Stimulated activated CD8-positive, alpha-beta memory T cell treated with anti-CD3 and anti-CD28 coated beads, Interleukin-12 subunit alpha, Interleukin-12 subunit beta, amount 100 ng/mL, for 4 hours (primary cell): ENCODE data around the gene GINS1.
"Not testable (repeated sequence)": the region's sequence is repeated elsewhere in the genome, so short reads cannot be mapped to it uniquely, and the experiment has no call there.

Source experiments
- DNase-seq: peaks from one replicate; pipeline ENCODE4 v3.0.0-alpha.2; 2020; ENCODE audit warnings: low read depth

The GINS1 gene

DNA sequence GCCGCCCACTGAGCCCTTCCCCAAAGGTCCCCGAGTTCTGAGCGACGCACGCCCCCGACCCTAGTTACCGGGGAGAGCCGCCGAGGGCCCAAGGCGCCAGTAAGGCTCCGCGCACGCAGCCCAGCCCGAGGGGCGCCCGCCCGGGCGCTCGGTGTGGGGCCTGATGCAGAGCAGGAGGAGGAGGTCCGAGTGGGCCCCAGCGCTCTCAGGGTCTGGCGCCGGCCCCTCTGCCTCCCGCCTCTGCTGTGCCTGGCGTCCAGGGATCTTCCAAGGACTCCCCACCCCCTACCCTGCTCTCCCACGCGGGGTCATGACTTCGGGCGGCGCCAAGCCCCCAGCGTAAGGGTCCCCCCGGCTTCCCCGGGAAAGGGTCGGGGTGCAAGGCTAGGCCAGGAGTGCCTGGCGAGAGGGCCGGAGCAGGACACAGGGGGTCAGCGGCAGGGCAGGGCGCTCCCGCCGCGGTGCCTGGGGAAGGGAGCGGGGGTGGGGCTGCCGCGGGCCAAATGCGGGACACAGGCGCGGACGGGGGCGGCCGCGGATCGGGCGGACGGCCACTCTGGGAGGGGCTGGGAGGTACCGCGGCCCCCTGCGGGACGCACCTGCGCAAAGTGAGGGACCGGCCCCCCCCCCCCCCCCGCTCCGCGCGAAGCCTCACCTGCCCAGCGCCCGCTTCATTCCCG lies 17.5 kb upstream of the GINS1 start:
- peak; percentile 8 for DNase-seq

- peak; percentile 92 for DNase-seq
Measured at GRCh38 chr20:25390538-25391528, 16.6 kb upstream of the GINS1 start, which contains the start of gene ABHD12. Gene ABHD12, minus strand, starts transcription at chr20:25390835. Its CDS starts 132 bp downstream, at chr20:25390703.

- DNase-seq = no peak
Measured at GRCh38 chr20:25394276-25394675, 13.2 kb upstream of the GINS1 start.

- DNase-seq = no peak
Measured at GRCh38 chr20:25394996-25395395, 12.5 kb upstream of the GINS1 start.

GRCh38 chr20:25397096-25397495 lies 10.4 kb upstream of the GINS1 start:
- DNase-seq = no peak

- no peak for DNase-seq
Measured at GRCh38 chr20:25397821-25398220, 9.7 kb upstream of the GINS1 start.

DNA sequence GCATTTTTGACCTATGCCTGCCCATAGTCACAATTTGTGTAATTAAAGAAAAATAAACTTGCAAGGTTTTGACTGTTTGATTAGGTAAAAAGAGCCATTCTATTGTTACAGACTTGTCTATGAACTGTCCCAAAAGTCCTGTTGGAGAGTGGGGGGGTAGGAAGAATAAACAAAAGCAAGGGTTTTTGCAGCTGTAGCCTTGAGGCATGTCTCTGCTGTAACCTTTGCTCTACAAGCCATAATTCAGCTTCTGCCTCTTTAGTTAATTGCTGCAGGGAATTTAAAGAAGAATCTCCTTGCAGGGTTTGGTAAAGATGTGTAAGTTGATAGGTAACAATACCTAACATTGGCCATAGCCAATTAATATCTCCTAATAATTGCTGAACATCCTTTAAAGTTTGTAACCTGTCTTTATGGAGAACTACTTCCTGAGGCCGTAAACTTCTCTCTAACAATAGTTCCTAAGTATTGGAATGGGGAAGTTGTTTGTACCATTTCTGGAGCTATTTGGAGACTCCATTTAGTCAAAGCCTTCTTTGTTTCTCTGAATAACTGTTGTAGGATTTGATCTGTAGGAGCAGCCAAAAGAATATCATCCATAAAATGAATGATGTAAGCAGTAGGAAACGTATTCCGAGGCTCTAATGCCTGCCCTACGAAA lies 9.0 kb upstream of the GINS1 start:
- no peak for DNase-seq

DNA sequence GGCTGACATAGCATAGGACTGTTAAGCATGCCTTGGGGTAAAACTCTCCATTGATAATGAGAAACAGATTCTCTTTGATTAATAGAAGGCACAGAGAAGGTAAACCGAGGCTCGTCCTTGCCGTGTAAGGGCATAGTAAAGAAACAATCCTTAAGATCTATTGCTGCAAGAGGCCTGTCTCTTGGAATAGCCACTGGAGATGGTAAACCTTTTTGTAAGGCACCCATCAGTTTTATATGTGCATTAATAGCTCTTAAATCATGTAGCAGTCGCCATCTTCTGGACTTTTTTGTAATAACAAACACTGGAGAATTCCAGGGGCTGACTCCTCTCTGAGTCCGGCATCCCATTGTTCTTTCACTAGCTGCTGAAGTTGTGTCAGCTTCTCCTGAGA lies 8.4 kb upstream of the GINS1 start:
- no peak for DNase-seq

GRCh38 chr20:25400291-25400732 lies 7.2 kb upstream of the GINS1 start:
- not testable (repeated sequence) for DNase-seq

- no peak for DNase-seq
Measured at GRCh38 chr20:25402583-25402982, 4.9 kb upstream of the GINS1 start.

- no peak for DNase-seq
Measured at GRCh38 chr20:25408170-25408547, 686 bp downstream of the GINS1 start.

GRCh38 chr20:25408890-25409289 lies 1.4 kb downstream of the GINS1 start:
- DNase-seq = no peak

DNA sequence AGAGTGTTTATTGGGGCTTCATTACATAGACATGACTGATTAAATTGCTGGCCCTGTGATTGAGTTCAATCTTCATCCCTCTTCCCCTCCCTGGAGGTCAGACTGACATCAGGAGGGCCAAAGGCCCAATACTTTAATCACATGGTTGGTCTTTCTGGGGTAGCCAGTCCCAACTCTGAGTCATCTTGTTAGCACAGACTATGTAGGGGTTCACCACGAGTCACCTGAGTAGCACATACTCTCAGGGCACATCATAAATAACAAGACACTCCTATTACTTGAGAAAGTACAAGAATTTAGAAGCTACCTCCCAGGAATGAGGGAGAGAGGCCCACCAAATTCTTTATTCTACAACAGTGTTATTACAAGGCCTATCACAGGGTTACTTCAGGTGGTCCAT lies 11.3 kb downstream of the GINS1 start:
- DNase-seq = no peak

- no peak for DNase-seq
Measured at GRCh38 chr20:25421102-25421501, 13.6 kb downstream of the GINS1 start.

DNA sequence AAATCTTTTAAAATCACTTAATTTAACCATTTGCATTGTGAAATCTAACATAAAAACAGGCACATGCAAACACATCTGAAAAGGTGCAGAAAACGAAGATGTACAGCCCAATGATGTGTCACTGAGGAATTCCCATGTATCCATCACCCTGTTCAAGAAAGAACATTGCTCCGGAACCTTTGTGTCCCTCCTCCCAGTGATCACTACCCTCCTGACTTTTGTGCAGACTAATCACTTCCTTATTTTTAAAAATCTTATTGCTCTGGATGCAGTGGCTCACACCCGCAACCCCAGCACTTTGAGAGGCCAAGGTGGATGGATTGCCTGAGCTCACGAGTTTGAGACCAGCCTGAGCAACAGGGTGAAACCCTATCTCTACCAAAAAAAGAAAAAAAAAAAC lies 14.6 kb downstream of the GINS1 start:
- DNase-seq = no peak

GRCh38 chr20:25424536-25424935 lies 17.1 kb downstream of the GINS1 start:
- DNase-seq = no peak

DNA sequence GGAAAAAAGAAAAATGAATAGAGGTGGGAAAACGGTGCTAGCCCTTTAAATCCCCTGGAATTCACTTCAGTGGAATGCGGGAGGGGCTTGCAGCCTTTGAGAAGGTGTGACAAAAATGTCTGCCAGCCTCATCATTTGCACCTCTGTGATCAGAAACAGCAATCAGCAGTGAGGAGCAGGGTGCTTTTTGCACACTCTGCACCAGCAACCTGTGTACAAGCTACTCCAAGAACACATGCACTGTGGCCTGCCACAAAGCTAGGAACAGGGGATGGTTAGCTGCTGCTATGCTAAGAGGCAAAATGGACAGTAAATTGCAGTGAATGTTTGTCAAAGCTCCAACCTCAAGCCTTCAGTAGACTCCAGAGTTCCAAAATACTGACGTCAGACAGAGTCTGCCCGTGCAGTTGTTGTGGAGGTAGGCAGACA lies 29.7 kb downstream of the GINS1 start:
- DNase-seq = no peak

DNA sequence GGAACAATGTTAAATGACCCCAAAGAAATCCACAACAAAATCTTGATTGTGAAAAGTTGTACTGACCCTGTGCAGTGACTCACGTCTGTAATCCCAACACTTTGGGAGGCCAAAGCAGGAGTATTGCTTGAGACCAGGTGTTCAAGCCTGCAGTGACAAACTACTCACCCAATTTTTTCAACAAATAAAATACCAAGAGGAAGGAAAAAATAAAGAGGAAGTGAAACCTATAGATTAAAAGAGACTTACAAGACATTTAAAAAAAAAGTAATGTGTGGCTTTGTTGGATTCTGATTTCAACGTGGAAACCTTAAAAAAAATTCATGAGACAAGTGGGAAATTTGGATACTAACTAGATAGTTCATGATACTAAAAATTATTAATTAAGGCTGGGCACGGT lies 31.9 kb downstream of the GINS1 start:
- DNase-seq = no peak

GRCh38 chr20:25444556-25444955 lies 37.1 kb downstream of the GINS1 start:
- DNase-seq = no peak

DNA sequence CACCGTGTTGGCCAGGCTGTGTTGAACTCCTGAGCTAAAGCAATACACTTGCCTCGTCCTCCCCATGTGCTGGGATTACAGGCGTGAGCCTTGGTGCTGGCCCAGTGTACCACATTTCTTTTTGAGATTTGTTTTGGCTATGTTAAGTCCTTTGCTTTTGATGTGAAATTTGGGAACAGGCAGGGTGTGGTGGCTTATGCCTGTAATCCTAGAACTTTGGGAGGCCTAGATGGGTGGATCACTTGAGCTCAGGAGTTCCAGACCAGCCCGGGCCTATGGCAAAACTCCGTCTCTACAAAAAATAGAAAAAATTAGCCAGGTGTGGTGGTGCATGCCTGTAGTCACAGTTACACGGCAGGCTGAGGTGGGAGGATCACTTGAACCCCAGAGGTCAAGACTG lies 40.2 kb downstream of the GINS1 start:
- DNase-seq = no peak

GRCh38 chr20:25452333-25452732 lies 44.9 kb downstream of the GINS1 start:
- no peak for DNase-seq

DNA sequence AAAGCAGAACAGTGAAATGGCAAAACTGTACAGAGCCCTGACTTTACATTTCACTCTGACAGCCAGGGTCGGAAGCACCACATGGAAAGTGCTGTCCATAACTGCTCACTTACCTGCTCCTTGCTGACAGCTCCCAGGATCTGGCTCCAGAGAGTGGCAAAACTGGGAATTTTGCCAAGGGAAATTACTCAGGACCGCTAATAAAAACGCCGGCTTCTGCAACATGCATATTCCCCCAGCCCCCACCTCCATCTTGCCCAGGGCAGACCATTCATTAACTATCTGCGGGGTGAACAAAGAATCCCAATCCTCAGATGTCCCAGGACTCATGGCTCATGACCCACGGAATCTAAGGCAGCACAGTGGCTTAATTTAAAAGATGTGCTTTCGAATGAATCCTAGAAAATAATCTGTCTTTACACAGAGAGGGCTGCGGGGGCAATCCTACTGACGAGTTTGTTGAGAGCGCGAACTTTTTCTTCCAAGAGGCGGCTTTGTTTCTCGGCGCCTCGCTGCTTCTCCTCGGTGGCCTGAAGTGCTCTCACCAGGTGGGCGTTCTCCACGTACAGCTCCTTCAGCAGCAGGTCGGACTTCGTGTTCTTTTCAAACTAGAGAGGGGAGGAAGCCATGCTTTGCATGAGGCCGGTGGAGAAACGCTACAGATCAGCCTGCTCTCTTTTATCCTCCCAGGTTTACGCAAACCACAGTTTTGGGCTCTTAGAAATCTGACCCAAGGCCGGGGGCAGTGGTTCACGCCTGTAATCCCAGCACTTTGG lies 45.8 kb downstream of the GINS1 start:
- DNase-seq = no peak
